Fibroblast of lung (primary cell): ENCODE data around the gene VAMP1. TPM values are rescaled to one million over a fixed set of nuclear protein-coding genes. Genes with fewer than 3 reads are reported as not detected.

ENCODE experiments used
- DNase-seq, 2 donors: peaks; one replicate each; pipeline versions ENCODE4 v3.0.0 to v3.0.0-alpha.2; 2010; ENCODE audit warnings: low read depth in 2 of 2
- H2AFZ ChIP-seq: 2 replicates; pipeline ENCODE4 v1.5.1; 2012; ENCODE audit warnings: low read length, control low read depth, inconsistent platforms
- H3K27ac ChIP-seq: 2 replicates; pipeline ENCODE4 v1.5.1; 2011; ENCODE audit warnings: low read length, control low read depth; ENCODE audit not compliant: insufficient read depth
- H3K27me3 ChIP-seq: 2 replicates; pipeline ENCODE4 v1.5.1; 2011; ENCODE audit warnings: mild to moderate bottlenecking, low read length; ENCODE audit not compliant: control insufficient read depth, insufficient read depth
- H3K36me3 ChIP-seq: 2 replicates; pipeline ENCODE4 v1.5.1; 2011; ENCODE audit warnings: low read length; ENCODE audit not compliant: control insufficient read depth, insufficient read depth
- H3K4me1 ChIP-seq: 2 replicates; pipeline ENCODE4 v1.5.1; 2011; ENCODE audit warnings: low read length; ENCODE audit not compliant: control insufficient read depth, insufficient read depth; ENCODE audit errors: extremely low read depth
- H3K4me2 ChIP-seq: 2 replicates; pipeline ENCODE4 v1.5.1; 2011; ENCODE audit warnings: low read length, control low read depth; ENCODE audit not compliant: insufficient read depth; ENCODE audit errors: extremely low read depth
- H3K4me3 ChIP-seq, 4 experiments: fragments of 200-600 bp in 1 of 4; sonication (generic) in 1 of 4; replicated peaks in 1 of 4; 2 replicates each; pipeline ENCODE4 v1.5.1; 2011 to 2016; ENCODE audit warnings: low read length in 4 of 4, low read depth in 3 of 4, mild to moderate bottlenecking in 3 of 4, control low read depth in 2 of 4, inconsistent platforms in 1 of 4, mixed read lengths in 1 of 4; ENCODE audit not compliant: insufficient read depth in 1 of 4; ENCODE audit errors: control extremely low read depth in 1 of 4
- H3K79me2 ChIP-seq: 2 replicates; pipeline ENCODE4 v1.5.1; 2012; ENCODE audit warnings: mild to moderate bottlenecking, low read length, inconsistent platforms; ENCODE audit not compliant: control insufficient read depth, insufficient read depth
- H3K9ac ChIP-seq: 2 replicates; pipeline ENCODE4 v1.5.1; 2011; ENCODE audit warnings: mild to moderate bottlenecking, low read length, control low read depth; ENCODE audit not compliant: insufficient read depth
- H3K9me3 ChIP-seq: 2 replicates; pipeline ENCODE4 v1.5.1; 2012; ENCODE audit warnings: low read depth, low read length; ENCODE audit not compliant: control insufficient read depth, insufficient read depth
- H4K20me1 ChIP-seq: 2 replicates; pipeline ENCODE4 v1.5.1; 2011; ENCODE audit warnings: low read length; ENCODE audit not compliant: control insufficient read depth, insufficient read depth; ENCODE audit errors: extremely low read depth
- EZH2 ChIP-seq: IDR thresholded peaks from 2 replicates; pipeline ENCODE4 v1.5.1; 2012; ENCODE audit warnings: low read length, control low read depth, mild to moderate bottlenecking; ENCODE audit errors: missing control alignments
- polyA plus RNA-seq, 2 donors: library from polyadenylated mRNA; depleted of rRNA in 1 of 2; stranded (reverse) in 1 of 2; unstranded in 1 of 2; fragments of >200 nt; gene quantifications; 2 replicates each; pipeline ENCODE4 v1.2.1, GENCODE V29; 2011 to 2012; ENCODE audit warnings: missing spikeins in 1 of 2
- total RNA-seq: library from RNA; depleted of rRNA; stranded (reverse); fragments of >200 nt; gene quantifications from 2 replicates; pipeline ENCODE4 v1.2.1, GENCODE V29; 2014
- TF ChIP-seq, protein P1 (sequence below), 2 donors: IDR thresholded peaks in 1 of 2; conservative IDR thresholded peaks in 1 of 2; 1 replicate in 1 of 2; 2 replicates in 1 of 2; pipeline ENCODE4 v1.5.1; 2011 to 2012; ENCODE audit warnings: low read length in 2 of 2, control low read depth in 1 of 2, inconsistent platforms in 1 of 2, low read depth in 1 of 2, mild to moderate bottlenecking in 1 of 2

The VAMP1 gene
- total and polyA plus RNA-seq, 2 donors (not counting 1 experiment from before 2014, with no cell fraction given): 14.9 to 20.3 TPM

DNA sequence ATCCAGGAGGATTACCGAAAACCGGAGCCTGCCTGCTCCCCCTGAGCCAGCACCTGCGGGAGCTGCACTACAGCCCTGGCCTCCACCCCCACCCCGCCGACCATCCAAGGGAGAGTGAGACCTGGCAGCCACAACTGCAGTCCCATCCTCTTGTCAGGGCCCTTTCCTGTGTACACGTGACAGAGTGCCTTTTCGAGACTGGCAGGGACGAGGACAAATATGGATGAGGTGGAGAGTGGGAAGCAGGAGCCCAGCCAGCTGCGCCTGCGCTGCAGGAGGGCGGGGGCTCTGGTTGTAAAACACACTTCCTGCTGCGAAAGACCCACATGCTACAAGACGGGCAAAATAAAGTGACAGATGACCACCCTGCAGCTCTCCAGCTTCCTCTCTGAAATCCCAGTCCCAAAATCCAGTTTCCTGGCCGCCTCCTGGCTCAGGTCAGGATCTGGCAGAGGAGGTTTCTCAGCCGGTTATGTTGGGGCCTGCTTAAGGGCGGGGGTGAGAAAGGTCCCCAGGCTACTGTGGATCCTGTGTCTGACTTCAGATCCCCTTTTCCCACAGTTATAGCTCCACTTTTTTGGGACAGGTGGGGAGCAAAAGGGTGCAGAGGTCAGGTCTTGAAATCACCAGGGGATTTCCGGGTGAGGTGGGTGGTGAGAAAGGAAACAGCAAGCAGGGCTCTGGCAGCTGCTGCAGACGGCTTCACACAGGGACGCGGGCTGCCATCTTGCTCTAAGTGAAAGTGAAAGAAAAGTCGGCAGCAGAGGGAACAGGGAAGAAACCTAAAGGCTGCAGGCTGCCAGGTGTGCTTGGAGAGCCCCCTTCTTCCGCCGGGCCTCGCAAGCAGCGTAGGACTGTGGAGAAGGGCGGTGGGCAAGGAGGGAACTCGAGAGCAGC is 18.9 kb downstream of the VAMP1 start, which contains the start of gene TAPBPL:
TAPBPL (plus strand) TSS at position 695 of the 897 bp plus-strand sequence. CDS start 207 bp downstream, outside the sequence.
- Histone ChIP-seq H3K4me3 (peak within 1 kb of the TSS; percentile 60 to 81 (median 72)), H3K4me1 (peaks cover 12% of the 10 kb centered on the region), H4K20me1 (no peaks in the 10 kb centered on the region), H3K36me3 (no peaks in the 10 kb centered on the region), H3K9me3 (no peaks in the 10 kb centered on the region), H2AFZ (peak within 1 kb of the TSS; percentile 77), H3K27me3 (no peaks in the 10 kb centered on the region), H3K27ac (peak within 1 kb of the TSS; percentile 87), H3K9ac (peak within 1 kb of the TSS; percentile 78), H3K79me2 (peaks cover 10% of the 10 kb centered on the region), H3K4me2 (peak within 1 kb of the TSS; percentile 100)
- peak; percentile 83 to 84 for DNase-seq
- TF ChIP-seq, protein P1, sequence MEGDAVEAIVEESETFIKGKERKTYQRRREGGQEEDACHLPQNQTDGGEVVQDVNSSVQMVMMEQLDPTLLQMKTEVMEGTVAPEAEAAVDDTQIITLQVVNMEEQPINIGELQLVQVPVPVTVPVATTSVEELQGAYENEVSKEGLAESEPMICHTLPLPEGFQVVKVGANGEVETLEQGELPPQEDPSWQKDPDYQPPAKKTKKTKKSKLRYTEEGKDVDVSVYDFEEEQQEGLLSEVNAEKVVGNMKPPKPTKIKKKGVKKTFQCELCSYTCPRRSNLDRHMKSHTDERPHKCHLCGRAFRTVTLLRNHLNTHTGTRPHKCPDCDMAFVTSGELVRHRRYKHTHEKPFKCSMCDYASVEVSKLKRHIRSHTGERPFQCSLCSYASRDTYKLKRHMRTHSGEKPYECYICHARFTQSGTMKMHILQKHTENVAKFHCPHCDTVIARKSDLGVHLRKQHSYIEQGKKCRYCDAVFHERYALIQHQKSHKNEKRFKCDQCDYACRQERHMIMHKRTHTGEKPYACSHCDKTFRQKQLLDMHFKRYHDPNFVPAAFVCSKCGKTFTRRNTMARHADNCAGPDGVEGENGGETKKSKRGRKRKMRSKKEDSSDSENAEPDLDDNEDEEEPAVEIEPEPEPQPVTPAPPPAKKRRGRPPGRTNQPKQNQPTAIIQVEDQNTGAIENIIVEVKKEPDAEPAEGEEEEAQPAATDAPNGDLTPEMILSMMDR (conservative IDR thresholded peaks at IDR 0.05 in 1 of 2, IDR thresholded peaks at IDR 0.05 in 1 of 2; ENCODE audit: low read depth in 1 of 2, low read length in 2 of 2): no peak
- TF ChIP-seq EZH2: no peak

DNA sequence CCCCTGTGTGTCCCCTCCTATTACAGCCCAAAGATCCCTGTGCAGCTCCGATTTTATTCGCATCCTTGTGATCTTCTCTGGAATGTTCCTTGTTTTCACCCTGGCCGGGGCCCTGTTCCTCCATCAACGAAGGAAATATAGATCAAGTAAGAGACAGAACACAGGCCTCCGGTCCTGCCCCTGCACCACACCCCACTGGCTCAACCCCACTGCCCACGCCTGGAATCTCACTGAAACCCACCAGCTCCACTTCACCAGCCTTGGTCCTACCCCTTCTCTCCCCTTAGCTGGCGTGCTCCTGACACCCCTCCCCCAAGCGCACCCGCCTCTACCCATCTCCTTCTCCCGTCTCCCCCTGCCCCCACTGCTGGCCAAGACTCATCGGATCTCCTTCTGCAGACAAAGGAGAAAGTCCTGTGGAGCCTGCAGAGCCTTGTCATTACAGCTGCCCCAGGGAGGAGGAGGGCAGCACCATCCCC is 19.6 kb downstream of the VAMP1 start:
- no peak for DNase-seq
- no peaks in the 10 kb centered on the region for H3K27me3 ChIP-seq
- H4K20me1 ChIP-seq: no peaks in the 10 kb centered on the region
- peaks cover 12% of the 10 kb centered on the region for H3K4me1 ChIP-seq
- H3K36me3 ChIP-seq: no peaks in the 10 kb centered on the region
- TF ChIP-seq EZH2: no peak
- TF ChIP-seq, protein P1 (conservative IDR thresholded peaks at IDR 0.05 in 1 of 2, IDR thresholded peaks at IDR 0.05 in 1 of 2; ENCODE audit: low read depth in 1 of 2, low read length in 2 of 2): no peak
- H3K4me2 ChIP-seq: peak overlapping the region; percentile 100
- peak overlapping the region; percentile 77 for H2AFZ ChIP-seq
- peak overlapping the region; percentile 60 to 81 (median 72) for H3K4me3 ChIP-seq
- peak overlapping the region; percentile 61 for H3K9ac ChIP-seq
- peak overlapping the region; percentile 87 for H3K27ac ChIP-seq
- H3K79me2 ChIP-seq: peaks cover 10% of the 10 kb centered on the region
- no peaks in the 10 kb centered on the region for H3K9me3 ChIP-seq

DNA sequence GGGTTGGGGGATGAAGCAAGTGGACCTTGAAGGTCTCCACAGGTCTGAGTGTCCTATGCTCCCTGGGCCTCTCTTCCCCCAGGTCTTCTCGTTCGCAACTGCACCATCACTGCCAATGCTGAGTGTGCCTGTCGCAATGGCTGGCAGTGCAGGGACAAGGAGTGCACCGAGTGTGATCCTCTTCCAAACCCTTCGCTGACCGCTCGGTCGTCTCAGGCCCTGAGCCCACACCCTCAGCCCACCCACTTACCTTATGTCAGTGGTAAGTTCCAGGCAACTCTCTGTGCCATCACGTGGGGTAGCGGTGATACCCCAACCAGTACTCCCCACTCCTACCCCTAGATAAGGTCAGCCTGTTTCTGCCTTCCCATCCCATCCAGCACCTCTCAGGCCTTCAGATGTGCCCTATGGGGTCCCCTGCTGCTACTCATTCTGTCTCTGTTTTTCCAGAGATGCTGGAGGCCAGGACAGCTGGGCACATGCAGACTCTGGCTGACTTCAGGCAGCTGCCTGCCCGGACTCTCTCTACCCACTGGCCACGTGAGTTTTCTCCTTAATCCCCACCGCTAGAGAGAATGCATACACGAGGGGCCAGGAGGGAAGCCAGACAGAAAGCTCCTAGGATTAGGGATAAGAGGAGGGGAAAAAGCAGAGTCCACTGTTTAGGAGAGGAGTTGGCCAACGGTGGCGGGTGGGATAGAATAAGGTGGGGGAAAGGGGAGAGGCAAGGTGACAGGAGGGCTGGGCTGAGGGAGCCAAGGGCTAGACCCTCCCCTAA is 20.2 kb downstream of the VAMP1 start:
- Histone ChIP-seq H4K20me1 (no peaks in the 10 kb centered on the region), H3K27ac (peak overlapping the region; percentile 87), H3K4me3 (peak overlapping the region; percentile 60 to 81 (median 72)), H2AFZ (peak overlapping the region; percentile 77), H3K79me2 (peaks cover 10% of the 10 kb centered on the region), H3K9me3 (no peaks in the 10 kb centered on the region), H3K4me2 (peak overlapping the region; percentile 100), H3K36me3 (no peaks in the 10 kb centered on the region), H3K4me1 (peaks cover 12% of the 10 kb centered on the region), H3K9ac (peak overlapping the region; percentile 61), H3K27me3 (no peaks in the 10 kb centered on the region)
- DNase-seq: no peak
- no peak for TF ChIP-seq EZH2
- TF ChIP-seq, protein P1 (conservative IDR thresholded peaks at IDR 0.05 in 1 of 2, IDR thresholded peaks at IDR 0.05 in 1 of 2; ENCODE audit: low read depth in 1 of 2, low read length in 2 of 2): no peak
